GM12872 (cell line): Measurements from ENCODE around the gene CSGALNACT2.

Experiments used
- TF ChIP-seq, protein P1 (sequence below): IDR thresholded peaks from 3 replicates; pipeline ENCODE4 v1.5.1; 2011; ENCODE audit warnings: low read depth, mild to moderate bottlenecking, low read length, moderate library complexity; ENCODE audit not compliant: insufficient read depth

Gene CSGALNACT2

GRCh38 chr10:43188702-43189101, 50.5 kb downstream of the CSGALNACT2 start:
- TF ChIP-seq, protein P1, sequence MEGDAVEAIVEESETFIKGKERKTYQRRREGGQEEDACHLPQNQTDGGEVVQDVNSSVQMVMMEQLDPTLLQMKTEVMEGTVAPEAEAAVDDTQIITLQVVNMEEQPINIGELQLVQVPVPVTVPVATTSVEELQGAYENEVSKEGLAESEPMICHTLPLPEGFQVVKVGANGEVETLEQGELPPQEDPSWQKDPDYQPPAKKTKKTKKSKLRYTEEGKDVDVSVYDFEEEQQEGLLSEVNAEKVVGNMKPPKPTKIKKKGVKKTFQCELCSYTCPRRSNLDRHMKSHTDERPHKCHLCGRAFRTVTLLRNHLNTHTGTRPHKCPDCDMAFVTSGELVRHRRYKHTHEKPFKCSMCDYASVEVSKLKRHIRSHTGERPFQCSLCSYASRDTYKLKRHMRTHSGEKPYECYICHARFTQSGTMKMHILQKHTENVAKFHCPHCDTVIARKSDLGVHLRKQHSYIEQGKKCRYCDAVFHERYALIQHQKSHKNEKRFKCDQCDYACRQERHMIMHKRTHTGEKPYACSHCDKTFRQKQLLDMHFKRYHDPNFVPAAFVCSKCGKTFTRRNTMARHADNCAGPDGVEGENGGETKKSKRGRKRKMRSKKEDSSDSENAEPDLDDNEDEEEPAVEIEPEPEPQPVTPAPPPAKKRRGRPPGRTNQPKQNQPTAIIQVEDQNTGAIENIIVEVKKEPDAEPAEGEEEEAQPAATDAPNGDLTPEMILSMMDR = no peak

- TF ChIP-seq, protein P1 = no peak
Measured at GRCh38 chr10:43190289-43190688, 52.0 kb downstream of the CSGALNACT2 start.

DNA sequence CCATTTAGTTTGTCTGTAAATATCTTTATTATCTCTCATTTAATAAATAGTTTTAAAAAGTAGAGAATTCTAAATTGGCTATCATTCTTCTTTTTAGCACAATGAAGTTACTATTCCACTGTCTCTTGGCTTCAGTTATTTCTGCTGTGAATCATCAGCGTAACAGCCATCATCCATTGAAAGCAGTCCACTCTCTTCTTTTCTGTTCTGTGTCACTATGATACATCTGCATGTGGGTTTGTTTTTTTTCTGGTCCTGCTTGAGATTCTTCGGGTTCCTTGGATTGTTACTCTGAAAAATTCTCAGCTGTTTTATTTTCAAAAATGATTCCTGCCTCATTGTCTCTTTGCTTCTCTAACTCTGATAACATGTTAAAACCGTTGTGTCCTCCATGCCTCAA, 52.5 kb downstream of the CSGALNACT2 start:
- TF ChIP-seq, protein P1 = no peak

DNA sequence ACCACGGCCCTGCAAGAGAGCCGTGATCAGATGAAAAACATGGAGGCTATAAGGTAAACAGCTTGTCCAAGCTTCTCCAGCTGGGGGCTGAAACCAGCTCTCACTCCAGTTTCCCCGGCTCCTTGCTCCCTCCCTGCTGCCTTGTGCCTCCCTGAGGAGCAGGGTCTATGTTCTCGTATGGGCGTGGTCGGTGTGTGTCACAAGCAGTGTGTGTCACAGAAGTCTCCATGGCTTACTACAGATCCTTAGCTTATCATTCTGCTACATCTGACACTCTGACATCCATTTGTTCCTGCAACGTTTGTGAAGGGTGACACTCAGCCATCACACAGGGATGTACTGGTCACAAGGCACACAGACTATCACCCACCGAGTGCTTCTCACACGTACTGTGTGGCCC, 54.6 kb downstream of the CSGALNACT2 start:
- TF ChIP-seq, protein P1 = no peak

DNA sequence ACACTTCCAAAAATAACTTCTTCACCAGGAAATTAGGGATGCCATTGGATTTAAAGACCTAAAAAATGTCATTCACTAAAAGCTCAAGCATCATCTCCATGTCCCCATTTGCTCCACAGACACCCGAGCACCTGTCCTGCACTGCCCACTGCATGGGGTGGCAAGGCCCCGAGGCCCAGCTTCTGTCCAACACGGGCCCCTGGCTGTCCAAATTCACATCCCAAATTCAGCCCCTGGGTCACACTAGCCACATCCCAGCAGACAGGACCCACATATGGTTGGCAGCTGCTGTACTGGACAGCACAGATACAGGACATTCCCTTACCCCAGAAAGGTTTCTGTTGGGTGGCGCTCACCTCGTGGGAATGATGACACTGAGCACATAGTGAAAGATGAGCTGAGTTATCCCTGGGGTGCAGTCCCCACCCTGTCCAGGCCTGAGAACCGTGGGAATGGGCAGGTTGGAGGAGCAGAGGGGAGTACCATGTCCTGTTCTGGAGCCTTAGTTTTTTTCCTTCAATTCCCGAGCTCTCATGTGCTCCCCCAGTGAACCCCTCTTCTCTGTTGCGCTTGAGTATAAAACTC, 55.3 kb downstream of the CSGALNACT2 start:
- TF ChIP-seq, protein P1 = no peak

DNA sequence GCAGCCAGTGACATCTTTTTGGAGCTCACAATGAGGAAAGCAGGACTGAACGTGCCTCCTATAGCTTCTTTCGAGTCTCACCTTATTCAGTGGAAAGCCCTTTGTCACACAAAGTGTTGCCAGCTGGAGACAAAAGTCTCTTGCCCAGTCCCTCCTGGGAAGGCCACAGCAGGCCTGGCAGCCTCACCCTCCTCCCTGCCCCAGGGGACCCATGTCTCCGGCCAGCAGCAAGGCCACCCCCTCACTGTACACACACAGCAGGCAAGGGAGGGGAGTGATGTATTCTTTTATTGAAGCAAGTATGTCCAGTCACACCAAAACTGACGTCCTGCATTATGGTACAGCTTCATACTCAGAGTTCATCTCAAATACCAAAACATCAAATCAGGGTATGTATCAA, 56.0 kb downstream of the CSGALNACT2 start:
- TF ChIP-seq, protein P1 = no peak

DNA sequence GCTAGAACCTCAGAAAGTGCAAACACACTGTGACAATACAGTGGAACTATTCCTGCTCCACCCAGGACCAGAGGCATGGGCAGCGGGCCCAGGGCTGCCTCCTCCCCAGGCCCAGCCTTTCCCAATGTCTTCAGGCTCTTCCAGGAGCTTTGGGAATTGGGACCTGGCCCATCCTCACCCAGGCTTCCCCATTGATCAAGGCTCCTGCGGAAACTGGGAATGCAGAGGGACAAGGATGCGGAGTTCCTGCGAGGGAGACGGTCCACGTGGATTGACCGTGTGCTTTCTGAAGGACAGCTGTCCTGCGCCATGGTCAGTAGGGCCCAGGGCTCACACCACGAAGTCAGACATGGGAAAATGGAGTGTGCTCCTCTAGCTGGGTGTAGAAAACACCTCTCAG, 56.6 kb downstream of the CSGALNACT2 start:
- TF ChIP-seq, protein P1 = no peak

DNA sequence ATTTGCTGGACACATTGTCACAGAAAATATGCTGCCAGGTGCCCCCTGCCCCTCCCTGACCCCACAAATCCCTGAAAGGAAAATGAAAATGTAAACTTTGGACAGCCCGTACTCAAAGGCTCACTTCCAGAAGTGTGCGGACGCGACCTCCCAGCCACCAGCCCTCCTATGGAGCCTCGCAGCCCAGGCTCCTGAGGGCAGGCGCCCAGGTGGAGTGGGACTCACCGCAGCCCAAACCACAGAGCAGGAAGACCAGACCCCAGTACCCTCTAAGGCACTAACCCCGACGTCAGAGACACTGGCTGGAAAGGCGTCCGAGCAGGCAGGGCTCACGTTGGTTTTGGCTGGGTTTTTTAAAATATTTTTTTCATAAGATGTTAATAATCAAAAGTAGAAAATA, 57.3 kb downstream of the CSGALNACT2 start:
- TF ChIP-seq, protein P1 = no peak
